IgD-negative memory B cell (primary cell): ENCODE measurements around the gene LYL1. TPM values are rescaled to one million over a fixed set of nuclear protein-coding genes. Genes with fewer than 3 reads are reported as not detected.

Source experiments
- polyA plus RNA-seq: library from polyadenylated mRNA; unstranded; fragments of 300-500 nt; fragmentation: Illumina TruSeq; gene quantifications from one replicate; pipeline ENCODE4 v1.2.3, GENCODE V29; 2021

Gene LYL1
- polyA plus RNA-seq, 1 donor from 2014 or later: 90.1 TPM

Other genes starting within 250 kb of the LYL1 start
- gene DNASE2, start 221.4 kb downstream of the LYL1 start, polyA plus RNA-seq: 49.6 TPM
- not detected for gene KLF1, start 215.7 kb downstream of the LYL1 start, polyA plus RNA-seq
- 13.5 TPM for gene GCDH, start 211.7 kb downstream of the LYL1 start, polyA plus RNA-seq
- gene SYCE2, start 183.6 kb downstream of the LYL1 start, polyA plus RNA-seq: not detected
- gene FARSA, start 169.1 kb downstream of the LYL1 start, polyA plus RNA-seq: 56.8 TPM
- 158 TPM for gene CALR, start 164.2 kb downstream of the LYL1 start, polyA plus RNA-seq
- 132 TPM for gene RAD23A, start 157.0 kb downstream of the LYL1 start, polyA plus RNA-seq
- 84.1 TPM for gene GADD45GIP1, start 145.6 kb downstream of the LYL1 start, polyA plus RNA-seq
- not detected for gene DAND5, start 133.3 kb downstream of the LYL1 start, polyA plus RNA-seq
- gene NFIX, start 107.4 kb downstream of the LYL1 start, polyA plus RNA-seq: 0.09 TPM
- gene TRMT1, start 13.9 kb upstream of the LYL1 start, polyA plus RNA-seq: 30.7 TPM
- gene NACC1, start 15.4 kb upstream of the LYL1 start, polyA plus RNA-seq: 2.7 TPM
- gene STX10, start 47.5 kb upstream of the LYL1 start, polyA plus RNA-seq: 52.8 TPM
- gene IER2, start 47.6 kb upstream of the LYL1 start, polyA plus RNA-seq: 350 TPM